ENCODE data around the gene D2HGDH.

DNA sequence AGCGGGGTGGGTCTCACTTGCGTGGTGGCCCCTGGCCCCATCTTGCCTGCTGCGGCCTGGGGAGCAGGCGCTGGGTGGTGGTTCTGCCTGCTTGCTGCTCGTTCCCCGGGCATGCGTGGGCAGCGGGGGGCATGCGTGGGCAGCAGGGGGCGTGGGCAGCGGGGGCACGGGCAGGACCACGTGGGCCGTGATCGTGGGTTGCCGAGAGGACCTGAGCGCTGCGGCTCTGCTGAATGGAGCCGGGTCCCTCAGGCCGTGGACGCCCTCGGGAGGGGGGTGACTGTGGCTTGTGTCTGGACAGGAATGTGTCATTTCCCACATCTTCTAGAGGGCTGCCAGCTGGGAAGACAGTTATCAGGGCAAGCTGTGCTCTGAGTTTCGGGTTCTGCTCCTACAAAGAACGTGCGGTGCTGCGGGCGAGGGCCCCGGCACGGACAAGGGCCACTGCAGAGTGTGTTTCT lies 33.9 kb downstream of the D2HGDH start:
- no peak for TF ChIP-seq EZH2 (IDR thresholded peaks at IDR 0.05; ENCODE audit: borderline replicate concordance, low read length)
- TF ChIP-seq, protein P1, sequence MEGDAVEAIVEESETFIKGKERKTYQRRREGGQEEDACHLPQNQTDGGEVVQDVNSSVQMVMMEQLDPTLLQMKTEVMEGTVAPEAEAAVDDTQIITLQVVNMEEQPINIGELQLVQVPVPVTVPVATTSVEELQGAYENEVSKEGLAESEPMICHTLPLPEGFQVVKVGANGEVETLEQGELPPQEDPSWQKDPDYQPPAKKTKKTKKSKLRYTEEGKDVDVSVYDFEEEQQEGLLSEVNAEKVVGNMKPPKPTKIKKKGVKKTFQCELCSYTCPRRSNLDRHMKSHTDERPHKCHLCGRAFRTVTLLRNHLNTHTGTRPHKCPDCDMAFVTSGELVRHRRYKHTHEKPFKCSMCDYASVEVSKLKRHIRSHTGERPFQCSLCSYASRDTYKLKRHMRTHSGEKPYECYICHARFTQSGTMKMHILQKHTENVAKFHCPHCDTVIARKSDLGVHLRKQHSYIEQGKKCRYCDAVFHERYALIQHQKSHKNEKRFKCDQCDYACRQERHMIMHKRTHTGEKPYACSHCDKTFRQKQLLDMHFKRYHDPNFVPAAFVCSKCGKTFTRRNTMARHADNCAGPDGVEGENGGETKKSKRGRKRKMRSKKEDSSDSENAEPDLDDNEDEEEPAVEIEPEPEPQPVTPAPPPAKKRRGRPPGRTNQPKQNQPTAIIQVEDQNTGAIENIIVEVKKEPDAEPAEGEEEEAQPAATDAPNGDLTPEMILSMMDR (conservative IDR thresholded peaks at IDR 0.05 in 1 of 2, IDR thresholded peaks at IDR 0.05 in 1 of 2; ENCODE audit: extremely low read depth in 1 of 2, insufficient read depth in 1 of 2, low read depth in 1 of 2, low read length in 2 of 2), result no peak

Measured in mammary epithelial cell (primary cell).